Effector CD8-positive, alpha-beta T cell (primary cell): ENCODE measurements around the gene AGPAT3.

Source experiments
- DNase-seq: peaks from one replicate; lab custom pipeline; 2025; lab: John Stamatoyannopoulos, UW

AGPAT3 gene

DNA sequence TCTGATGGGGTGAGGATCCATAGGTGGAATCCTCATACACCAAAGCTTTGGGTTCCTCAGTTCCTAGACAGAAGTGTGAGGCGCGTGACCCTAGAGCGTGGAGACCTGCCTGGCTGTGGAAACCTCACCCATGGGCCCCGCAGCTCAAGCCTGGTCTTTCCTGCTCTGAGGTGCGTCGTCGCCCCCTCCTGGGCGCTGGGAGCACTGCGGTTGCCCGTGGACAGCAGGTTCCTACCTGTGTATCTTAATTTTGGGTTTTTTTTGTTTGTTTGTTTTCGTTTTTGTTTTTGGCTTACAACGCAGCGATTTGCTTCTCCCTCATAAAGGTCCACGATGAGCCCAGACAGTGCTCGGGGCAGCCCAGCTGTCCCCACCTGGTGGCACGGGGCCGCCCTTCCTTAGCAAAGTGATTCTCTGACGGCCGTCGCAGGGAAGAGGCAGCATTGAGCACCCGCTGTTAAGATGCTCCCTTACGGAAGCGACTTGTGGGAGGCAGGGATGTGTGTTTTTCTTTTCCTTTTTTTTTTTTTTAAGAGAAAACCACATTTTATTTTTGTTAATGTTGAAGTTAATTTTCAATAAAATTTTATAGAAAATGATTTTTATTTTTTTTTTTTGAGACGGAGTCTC is 110.6 kb downstream of the AGPAT3 start:
- DNase-seq = peak; percentile 73

GRCh38 chr21:43976661-43977060 is 111.6 kb downstream of the AGPAT3 start:
- no peak for DNase-seq

GRCh38 chr21:43978060-43978459 is 113.0 kb downstream of the AGPAT3 start:
- no peak for DNase-seq

DNA sequence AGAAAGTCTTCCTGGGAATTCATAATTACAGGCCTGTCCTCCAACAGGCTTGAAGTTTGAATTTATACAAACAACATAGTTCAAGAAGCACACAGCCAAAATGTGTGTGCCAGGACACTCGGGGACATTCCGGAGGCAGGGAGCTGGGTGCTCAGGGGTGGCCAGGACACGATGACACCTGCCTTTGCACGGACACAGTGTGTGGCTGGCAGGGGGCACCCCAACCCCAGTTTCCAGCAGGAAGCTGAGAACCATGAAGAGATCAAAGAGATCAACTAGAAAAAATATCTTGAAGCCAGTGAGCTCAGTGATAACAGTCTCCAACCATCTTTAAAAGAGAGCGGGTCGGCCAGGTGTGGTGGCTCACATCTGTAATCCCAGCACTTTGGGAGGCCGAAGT is 114.6 kb downstream of the AGPAT3 start:
- DNase-seq = no peak

DNA sequence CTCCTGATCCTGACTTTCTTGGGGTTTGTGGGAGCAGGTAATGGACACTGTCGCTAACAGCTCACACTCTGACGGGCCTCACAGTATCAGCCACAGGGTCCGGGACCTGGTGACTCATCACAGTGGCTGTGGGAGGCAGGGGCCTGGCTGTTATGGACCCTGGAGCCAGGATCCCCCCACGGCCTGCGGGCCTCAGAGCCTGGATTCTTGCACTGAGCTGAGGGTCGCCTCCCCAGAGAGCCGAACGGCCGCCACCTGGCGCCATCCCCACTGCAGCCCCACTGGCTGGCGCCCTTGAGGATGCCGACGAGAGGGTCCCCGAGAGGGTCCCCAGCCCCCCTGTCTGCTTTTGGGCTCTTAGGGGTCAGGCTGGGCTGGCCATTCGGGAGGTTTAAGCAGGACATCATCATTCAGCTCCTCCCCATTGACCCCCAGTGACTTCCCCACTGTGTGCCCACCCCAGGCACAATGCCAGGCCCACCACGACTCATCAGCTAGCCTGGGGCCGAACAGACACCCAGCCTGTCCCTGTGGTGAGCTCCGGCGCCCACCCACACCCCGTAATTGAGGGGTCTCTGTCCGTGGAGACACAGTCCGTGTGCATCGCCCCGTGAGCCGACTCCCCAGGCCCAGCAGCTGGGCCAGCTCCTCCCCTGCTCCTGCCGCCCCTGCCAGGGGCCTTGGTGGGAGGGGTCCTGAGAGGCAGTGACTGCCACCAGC is 116.3 kb downstream of the AGPAT3 start:
- DNase-seq = no peak

DNA sequence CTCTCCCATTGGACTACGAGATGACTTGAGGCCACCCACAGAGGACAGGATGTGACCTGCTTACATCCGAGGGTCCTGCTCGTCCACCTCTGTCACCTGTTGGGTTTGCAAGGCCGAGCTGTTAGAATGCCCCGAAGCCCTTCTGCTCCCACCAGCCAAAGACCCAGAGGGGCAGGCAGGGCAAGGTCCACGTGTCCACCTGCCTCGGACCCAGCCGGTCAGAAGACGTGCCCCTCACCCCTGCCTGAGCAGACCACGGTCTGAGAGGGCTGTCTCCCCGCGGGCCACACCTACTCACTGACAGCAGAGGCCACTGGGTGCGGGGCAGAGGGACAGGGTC is 116.8 kb downstream of the AGPAT3 start:
- no peak for DNase-seq

- DNase-seq = no peak
Measured at GRCh38 chr21:43982489-43983078, 117.6 kb downstream of the AGPAT3 start.

GRCh38 chr21:43983390-43983789 is 118.4 kb downstream of the AGPAT3 start:
- no peak for DNase-seq

DNA sequence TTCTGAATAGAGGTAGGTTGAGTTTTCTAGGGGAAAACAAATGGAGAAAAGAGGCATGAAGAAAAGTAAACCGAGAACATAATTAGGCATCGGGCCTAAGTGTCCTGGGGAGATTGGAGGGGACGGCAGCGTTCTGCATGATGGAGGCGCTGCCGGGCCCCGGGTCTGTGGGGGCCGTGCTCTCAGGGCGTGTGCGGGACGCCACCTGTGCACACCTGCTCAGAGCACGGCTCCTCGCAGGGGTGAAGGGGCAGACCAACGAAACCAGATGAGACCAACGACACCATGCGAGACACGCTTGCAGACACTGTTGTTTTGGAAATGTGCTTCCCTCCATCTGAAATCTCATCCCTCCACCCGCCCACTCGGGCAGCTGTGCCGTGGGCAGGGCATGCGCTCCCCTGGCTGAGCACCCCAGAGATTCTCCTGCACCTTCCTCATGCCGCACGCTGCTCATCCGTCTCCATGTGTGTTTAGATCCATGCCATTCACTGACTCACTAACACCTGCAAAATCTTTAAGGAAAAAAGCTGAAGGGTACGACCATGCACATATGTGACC is 118.9 kb downstream of the AGPAT3 start:
- no peak for DNase-seq

DNA sequence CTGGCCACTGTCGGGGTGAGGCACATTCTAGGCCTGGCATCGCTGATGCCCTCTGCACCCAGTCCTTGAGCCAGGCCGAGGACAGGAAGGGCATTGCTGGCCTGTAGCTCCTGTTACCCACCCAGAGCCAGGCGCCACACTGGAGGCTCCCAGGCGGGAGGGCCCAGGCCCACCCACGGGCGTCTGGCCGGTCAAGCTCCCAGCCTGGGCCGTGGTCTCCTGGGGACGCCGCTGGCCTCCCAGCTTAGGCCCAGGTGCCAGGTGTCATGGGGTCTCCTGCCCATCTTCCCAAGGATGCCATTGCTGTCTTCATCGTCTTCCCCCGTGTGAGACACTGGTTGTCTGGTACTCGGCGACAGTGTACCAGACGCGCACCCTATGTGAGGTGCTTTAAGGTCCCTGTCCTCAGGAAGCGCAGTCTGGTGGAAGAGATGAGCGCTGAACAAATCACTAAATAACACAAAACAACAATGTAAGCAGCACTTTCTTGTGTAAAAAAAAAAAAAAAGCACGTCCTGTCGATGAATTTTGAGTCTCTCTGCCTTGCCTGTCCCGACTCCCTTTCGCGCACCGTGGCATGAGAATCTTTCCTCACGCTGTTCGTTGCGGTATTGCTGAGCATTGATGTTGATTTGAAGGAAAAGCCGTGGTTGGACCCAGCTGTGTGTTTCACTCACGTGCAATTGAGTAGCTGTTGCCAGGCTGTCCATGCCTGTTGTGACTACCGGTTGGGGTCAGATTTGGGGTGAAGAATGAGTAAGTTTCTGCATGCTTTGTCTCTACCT is 120.1 kb downstream of the AGPAT3 start:
- no peak for DNase-seq

GRCh38 chr21:43985690-43986251 is 120.7 kb downstream of the AGPAT3 start:
- no peak for DNase-seq

- no peak for DNase-seq
Measured at GRCh38 chr21:43986544-43987451, 121.8 kb downstream of the AGPAT3 start.

- no peak for DNase-seq
Measured at GRCh38 chr21:43987509-43987908, 122.5 kb downstream of the AGPAT3 start.

- DNase-seq = no peak
Measured at GRCh38 chr21:43988016-43988415, 123.0 kb downstream of the AGPAT3 start.

- no peak for DNase-seq
Measured at GRCh38 chr21:43988506-43989230, 123.6 kb downstream of the AGPAT3 start.

GRCh38 chr21:43989401-43989800 is 124.4 kb downstream of the AGPAT3 start:
- no peak for DNase-seq

DNA sequence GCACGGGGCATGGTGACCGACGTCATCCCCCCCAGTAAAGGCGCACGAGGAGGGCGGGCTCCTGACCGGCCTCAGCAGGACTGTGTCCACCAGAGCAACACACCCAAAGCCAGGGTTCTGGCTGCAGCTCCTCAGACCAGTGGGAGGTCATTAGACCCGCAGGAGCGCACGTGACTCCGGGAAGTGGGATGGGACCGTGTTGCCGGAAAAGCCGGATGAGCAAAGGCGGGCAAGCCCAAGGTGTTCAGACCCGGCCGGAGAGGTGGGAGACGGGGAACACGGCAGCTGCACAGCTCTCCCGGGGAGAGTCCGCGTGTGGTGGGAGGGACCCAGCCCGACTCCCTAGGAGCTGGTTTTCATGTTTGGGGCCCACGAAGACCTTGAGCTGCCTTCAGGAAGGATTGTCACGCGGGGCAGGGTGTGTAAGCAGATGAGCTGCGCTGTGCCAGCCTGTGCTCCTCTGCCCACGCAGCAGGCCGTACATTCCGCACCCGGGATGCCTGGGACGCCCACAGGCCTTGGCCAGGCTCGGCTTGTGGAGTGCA is 126.5 kb downstream of the AGPAT3 start:
- no peak for DNase-seq

DNA sequence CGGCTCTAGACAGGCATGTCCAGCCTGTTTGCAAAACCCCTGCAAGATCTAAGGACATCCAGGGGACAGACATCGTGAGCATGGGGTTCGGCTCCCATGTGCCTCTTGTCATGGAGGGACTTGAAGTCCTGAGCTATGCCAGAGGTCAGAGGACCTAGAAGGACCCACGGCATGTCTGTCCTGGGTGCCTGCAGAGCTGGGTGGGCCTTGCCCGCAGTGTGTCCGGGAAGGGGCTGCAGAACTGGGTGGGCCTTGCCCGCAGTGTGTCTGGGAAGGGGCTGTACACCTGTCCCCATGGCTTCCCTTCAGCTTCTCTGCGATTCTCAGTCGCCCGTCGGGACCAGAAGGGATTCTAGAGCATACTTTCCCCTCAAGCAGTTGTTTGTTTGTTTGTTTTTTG is 127.1 kb downstream of the AGPAT3 start:
- no peak for DNase-seq

DNA sequence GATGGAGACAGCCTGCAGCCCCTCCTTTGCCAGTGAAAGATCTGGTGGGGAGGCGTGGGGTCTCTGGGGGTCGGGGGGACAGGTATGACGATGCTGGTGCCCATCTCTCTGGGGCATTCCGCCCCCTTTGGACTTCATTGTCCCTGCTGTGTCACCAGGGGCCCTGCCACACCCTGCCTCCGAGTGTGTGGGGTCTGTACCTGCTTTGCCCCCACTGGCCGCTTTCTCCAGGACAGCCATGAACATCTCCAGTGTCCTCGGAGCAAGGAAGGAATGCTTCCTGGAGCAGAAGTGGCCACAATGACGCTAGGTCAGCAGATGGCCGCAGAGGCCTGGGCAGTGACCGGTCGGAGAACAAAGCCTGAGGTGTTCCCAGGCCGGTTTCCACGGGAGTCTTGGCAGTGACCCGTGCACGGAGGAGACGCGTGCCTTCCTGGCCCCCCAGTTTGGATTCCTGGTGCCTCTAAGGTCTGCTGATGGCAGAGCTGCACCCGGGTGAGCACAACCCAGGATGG is 128.5 kb downstream of the AGPAT3 start:
- no peak for DNase-seq

- no peak for DNase-seq
Measured at GRCh38 chr21:43994085-43994484, 129.1 kb downstream of the AGPAT3 start.
